Activated effector memory CD4-positive, alpha-beta T cell treated with Interleukin-2 at 50 U/mL for 16 hours (primary cell): ENCODE measurements around the gene MIER3.
A peak's percentile ranks its signal among the peaks of the same experiment; 100 is the strongest.
"Not testable (repeated sequence)": the region's sequence is repeated elsewhere in the genome, so short reads cannot be mapped to it uniquely, and the experiment has no call there.

Experiments
- DNase-seq: peaks from one replicate; pipeline ENCODE4 v3.0.0-alpha.2; 2020

The MIER3 gene, protein sequence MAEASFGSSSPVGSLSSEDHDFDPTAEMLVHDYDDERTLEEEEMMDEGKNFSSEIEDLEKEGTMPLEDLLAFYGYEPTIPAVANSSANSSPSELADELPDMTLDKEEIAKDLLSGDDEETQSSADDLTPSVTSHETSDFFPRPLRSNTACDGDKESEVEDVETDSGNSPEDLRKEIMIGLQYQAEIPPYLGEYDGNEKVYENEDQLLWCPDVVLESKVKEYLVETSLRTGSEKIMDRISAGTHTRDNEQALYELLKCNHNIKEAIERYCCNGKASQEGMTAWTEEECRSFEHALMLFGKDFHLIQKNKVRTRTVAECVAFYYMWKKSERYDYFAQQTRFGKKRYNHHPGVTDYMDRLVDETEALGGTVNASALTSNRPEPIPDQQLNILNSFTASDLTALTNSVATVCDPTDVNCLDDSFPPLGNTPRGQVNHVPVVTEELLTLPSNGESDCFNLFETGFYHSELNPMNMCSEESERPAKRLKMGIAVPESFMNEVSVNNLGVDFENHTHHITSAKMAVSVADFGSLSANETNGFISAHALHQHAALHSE

GRCh38 chr5:56951946-56952691 lies at the start of gene MIER3:
Gene MIER3, minus strand, starts transcription at chr5:56952123. Its CDS starts 21 bp downstream, at chr5:56952102.
- peak; percentile 72 for DNase-seq

DNA sequence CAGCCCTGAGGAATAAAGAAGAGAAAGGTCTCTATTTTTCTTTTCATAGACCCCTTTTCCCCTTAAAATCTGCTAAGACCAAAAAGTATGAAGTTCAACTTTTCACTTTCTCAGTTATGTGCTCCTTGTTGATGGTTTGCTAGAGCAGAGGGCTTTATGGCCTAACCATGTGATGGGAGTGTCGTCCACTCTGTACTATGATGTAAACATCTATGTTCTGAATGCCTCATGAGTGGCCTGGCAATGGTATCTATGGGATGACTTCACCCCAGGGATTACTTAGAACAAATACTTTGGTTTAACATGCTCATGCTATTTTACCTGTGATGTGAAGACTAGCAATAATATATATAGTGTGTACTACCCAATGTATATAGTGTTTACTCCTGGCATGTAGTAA lies 43.7 kb upstream of the MIER3 start:
- DNase-seq, result no peak

DNA sequence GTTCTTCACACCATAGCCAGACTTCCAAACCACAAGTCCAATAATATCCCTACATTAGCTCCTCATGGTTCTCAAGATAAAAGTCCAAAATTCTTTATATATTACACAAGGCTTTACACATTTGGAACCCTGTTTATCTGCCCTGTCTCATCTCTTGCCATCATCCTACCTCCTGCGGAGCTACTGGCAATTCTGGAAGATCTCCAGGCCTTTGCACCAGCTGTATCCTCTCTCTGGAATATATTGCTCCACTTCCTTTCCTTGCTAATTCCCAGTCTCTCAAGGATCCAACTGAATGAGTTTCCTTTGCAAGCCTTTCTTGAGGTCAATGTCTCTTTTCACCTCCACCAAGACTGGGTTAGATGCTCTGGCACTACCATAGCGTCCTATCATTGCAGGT lies 41.3 kb upstream of the MIER3 start:
- no peak for DNase-seq

- no peak for DNase-seq
These were observed 37.8 kb upstream of the MIER3 start for GRCh38 chr5:56989676-56990075.

GRCh38 chr5:56988490-56988889 lies 36.6 kb upstream of the MIER3 start:
- no peak for DNase-seq

GRCh38 chr5:56987171-56987570 lies 35.2 kb upstream of the MIER3 start:
- no peak for DNase-seq

- DNase-seq, result no peak
These were observed 34.7 kb upstream of the MIER3 start for GRCh38 chr5:56986626-56986947.

- DNase-seq, result no peak
These were observed 34.2 kb upstream of the MIER3 start for GRCh38 chr5:56985936-56986625.

DNA sequence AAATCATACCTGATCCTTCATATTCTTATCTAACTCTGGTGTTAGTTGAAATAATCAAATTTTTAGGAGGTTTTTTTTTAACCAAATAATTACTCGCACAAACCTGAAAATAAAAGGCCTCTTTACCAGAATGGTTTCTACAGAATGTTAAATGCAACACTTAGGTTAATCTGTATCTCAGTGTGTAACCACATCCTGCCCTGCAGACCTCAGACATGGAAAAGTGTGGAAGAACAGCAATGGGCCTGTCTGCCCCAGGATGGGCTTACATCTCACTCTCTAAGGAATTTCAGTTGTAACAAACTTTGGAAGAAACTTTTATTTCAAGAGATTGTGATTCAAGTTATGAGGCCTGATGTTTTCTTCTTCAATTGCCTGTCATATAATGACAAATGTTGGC lies 32.5 kb upstream of the MIER3 start:
- DNase-seq, result no peak

GRCh38 chr5:56983593-56984361 lies 31.9 kb upstream of the MIER3 start:
- DNase-seq, result no peak

DNA sequence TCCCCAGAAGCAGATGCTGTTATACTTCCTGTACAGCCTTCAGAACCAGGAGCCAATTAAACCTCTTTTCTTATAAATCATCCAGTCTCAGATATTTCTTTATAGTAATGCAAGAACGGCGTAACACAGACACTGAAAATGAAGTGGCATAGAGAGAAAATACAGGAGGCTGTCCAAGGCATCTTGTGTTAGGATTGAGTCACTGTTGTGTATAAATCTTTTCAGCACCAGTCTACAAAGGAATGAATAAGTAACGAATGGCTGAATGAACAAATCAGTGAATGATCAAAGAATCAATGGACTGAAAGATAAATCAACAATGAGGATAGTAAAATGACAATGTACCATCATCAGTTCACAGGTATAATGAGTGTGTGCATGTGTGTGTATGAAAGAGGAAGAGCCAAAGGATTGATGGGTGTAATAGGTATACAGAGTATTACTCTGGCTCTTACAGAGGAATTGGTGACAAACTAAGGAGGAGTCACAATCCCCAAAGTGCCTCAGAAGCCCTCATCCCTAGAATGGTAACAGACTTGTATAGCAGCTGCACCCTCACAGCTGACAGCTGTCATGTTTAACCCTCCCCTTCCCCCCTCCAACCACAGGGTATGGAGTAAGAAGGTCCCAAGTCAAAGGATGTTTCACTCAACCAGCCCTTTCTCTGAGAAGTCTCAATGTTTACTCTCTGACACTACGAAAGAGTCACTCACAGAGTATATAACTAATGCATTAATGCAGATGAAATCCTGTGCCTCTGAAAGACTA lies 29.8 kb upstream of the MIER3 start:
- DNase-seq, result no peak

GRCh38 chr5:56979968-56980367 lies 28.0 kb upstream of the MIER3 start:
- DNase-seq, result no peak

- not testable (repeated sequence) for DNase-seq
These were observed 27.6 kb upstream of the MIER3 start for GRCh38 chr5:56979526-56979925.

GRCh38 chr5:56977822-56978221 lies 25.9 kb upstream of the MIER3 start:
- no peak for DNase-seq

- no peak for DNase-seq
These were observed 25.1 kb upstream of the MIER3 start for GRCh38 chr5:56977021-56977420.

DNA sequence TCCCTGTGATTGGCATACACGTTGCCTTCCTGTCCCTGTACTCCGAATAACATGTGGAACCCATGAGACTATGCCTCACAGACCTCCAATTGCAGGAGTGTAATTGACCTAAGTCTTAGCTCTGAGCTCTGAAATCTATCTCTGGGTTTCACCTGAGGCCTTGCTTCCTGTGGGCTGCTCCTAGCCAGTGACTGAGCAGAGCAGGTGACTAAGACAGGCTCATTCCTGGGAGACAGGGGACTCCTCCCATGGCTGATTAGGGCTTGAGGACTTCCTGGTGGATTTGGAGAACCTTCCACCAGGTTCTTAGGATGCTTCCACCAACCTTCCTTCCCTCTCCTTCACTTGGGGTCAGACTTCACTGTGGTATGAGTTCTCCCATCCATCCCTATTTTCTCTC lies 22.3 kb upstream of the MIER3 start:
- DNase-seq, result no peak

DNA sequence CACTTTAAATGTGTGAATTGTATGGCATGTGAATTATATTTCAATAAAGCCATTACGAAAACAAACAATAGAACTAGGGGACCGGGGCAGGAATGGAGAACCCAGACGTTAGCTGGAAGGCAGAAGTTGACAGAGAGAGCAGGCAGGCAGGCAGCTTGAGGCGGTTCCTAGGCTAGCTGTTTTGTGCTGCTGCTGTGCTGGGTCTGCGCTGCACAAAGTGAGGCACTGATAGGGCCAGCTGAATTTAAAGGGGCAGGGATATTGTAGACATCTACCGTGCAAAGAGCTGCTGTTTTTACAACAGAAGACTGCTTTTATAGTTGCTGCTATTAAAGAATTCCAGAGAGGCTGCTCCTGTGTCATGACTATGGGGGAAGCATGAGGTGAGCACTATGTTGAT lies 21.6 kb upstream of the MIER3 start:
- DNase-seq, result no peak

GRCh38 chr5:56971275-56971674 lies 19.4 kb upstream of the MIER3 start:
- no peak for DNase-seq

DNA sequence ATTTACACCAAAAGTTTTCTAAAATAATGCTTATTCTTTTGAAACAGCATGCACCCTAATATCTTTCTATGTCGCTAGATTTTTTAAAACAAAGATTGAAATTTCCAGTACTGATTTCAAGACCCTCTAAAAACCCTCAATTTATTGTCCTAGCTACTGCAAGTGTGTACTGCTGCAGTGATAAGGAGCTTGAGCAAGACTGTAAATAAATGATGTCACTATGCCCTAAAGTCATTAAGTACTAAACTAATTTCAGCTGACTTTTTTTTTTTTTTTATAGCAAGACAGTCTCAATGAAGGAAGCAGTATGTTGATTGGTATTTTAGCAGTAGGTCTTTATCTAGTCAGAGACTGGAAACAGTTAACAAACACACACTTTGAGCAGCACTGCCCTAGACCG lies 12.2 kb upstream of the MIER3 start:
- no peak for DNase-seq

- DNase-seq, result no peak
These were observed 11.3 kb upstream of the MIER3 start for GRCh38 chr5:56963246-56963645.

GRCh38 chr5:56962286-56962685 lies 10.4 kb upstream of the MIER3 start:
- DNase-seq, result no peak

DNA sequence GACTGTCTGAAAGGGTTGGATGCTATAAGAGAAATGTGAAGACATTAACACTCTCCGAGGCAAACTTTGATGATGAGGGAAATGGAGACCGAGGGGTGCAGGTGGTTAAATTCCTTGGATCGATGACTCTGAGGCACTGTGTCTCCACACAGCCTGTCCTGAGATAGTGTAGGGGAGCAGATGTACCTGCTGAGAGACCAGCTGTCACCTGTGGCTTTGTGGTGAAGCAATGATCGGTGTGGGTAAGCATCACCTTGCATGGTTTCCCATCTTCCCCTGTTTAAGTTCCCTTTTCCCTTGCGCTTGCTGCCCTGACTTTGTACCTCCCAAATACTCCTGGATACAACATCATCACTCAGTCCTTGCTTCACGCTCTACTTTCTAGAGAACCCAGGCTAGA lies 9.8 kb upstream of the MIER3 start:
- no peak for DNase-seq
